Kidney epithelial cell (primary cell): ENCODE measurements around the gene SOST. TPM values are rescaled to one million over a fixed set of nuclear protein-coding genes. Genes with fewer than 3 reads are reported as not detected.
"Not testable (repeated sequence)": the region's sequence is repeated elsewhere in the genome, so short reads cannot be mapped to it uniquely, and the experiment has no call there.

Experiments used
- DNase-seq: peaks from one replicate; pipeline ENCODE4 v3.0.0-alpha.2; 2010; ENCODE audit warnings: low read depth
- H3K27me3 ChIP-seq: 2 replicates; pipeline ENCODE4 v1.6.0; 2011; ENCODE audit warnings: low read length; ENCODE audit not compliant: control insufficient read depth, insufficient read depth
- H3K36me3 ChIP-seq: 2 replicates; pipeline ENCODE4 v1.5.1; 2011; ENCODE audit warnings: low read length; ENCODE audit not compliant: control insufficient read depth, insufficient read depth
- H3K4me3 ChIP-seq: 2 replicates; pipeline ENCODE4 v1.5.1; 2011; ENCODE audit warnings: low read depth, mild to moderate bottlenecking, control low read depth, low read length
- total RNA-seq: library from RNA; depleted of rRNA; stranded (reverse); fragments of >200 nt; gene quantifications from 2 replicates; pipeline ENCODE4 v1.2.3, GENCODE V29; 2015
- TF ChIP-seq, protein P1 (sequence below): IDR thresholded peaks from 2 replicates; pipeline ENCODE4 v1.5.1; 2011; ENCODE audit warnings: mild to moderate bottlenecking, moderate library complexity, low read length, control low read depth, inconsistent platforms; ENCODE audit not compliant: insufficient read depth, poor library complexity, severe bottlenecking

SOST gene
- total RNA-seq, 1 donor from 2014 or later = not detected

DNA sequence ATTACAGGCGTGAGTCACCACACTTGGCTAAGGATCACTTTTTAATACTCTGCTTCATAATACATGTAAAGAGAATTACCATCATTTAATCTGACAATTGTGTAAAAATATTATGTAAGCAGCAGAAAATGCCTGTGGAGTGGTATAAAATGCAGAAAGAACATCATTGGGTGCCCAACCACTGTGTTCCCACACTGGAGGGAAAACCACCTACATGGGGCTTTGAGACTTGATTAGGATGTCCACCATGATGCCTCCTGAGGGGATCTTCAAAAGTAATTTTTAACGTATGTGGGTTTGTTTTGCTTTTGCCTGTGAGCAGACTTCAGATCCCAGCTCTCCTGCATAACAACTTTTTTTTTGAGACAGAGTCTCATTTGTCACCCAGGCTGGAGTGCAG, 40.5 kb upstream of the SOST start:
- Histone ChIP-seq H3K27me3 (no peaks in the 10 kb centered on the region), H3K4me3 (no peak overlapping the region), H3K36me3 (no peaks in the 10 kb centered on the region)
- TF ChIP-seq, protein P1, sequence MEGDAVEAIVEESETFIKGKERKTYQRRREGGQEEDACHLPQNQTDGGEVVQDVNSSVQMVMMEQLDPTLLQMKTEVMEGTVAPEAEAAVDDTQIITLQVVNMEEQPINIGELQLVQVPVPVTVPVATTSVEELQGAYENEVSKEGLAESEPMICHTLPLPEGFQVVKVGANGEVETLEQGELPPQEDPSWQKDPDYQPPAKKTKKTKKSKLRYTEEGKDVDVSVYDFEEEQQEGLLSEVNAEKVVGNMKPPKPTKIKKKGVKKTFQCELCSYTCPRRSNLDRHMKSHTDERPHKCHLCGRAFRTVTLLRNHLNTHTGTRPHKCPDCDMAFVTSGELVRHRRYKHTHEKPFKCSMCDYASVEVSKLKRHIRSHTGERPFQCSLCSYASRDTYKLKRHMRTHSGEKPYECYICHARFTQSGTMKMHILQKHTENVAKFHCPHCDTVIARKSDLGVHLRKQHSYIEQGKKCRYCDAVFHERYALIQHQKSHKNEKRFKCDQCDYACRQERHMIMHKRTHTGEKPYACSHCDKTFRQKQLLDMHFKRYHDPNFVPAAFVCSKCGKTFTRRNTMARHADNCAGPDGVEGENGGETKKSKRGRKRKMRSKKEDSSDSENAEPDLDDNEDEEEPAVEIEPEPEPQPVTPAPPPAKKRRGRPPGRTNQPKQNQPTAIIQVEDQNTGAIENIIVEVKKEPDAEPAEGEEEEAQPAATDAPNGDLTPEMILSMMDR = no peak
- DNase-seq = no peak

DNA sequence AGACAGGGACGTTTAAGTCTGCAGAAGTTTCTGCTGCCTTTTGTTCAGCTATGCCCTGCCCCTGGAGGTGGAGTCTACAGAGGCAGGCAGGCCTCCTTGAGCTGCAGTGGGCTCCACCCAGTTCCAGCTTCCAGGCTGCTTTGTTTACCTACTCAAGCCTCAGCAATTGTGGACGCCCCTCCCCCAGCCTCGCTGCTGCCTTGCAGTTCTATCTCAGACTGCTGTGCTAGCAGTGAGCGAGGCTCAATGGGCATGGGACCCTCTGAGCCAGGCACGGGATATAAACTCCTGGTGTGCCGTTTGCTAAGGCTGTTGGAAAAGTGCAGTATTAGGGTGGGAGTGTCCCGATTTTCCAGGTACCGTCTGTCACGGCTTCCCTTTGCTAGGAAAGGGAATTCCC, 39.4 kb upstream of the SOST start:
- DNase-seq, H3K36me3 ChIP-seq, H3K27me3 ChIP-seq, H3K4me3 ChIP-seq: not testable (repeated sequence)

DNA sequence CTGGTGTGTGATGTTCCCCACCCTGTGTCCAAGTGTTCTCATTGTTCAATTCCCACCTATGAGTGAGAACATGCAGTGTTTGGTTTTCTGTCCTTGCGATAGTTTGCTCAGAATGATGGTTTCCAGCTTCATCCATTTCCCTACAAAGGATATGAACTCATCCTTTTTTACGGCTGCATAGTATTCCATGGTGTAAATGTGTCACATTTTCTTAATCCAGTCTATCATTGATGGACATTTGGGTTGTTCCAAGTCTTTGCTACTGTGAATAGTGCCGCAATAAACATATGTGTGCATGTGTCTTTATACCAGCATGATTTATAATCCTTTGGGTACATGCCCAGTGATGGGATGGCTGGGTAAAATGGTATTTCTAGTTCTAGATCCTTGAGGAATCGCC, 34.1 kb upstream of the SOST start:
- H3K27me3 ChIP-seq, H3K36me3 ChIP-seq, DNase-seq, H3K4me3 ChIP-seq: not testable (repeated sequence)

DNA sequence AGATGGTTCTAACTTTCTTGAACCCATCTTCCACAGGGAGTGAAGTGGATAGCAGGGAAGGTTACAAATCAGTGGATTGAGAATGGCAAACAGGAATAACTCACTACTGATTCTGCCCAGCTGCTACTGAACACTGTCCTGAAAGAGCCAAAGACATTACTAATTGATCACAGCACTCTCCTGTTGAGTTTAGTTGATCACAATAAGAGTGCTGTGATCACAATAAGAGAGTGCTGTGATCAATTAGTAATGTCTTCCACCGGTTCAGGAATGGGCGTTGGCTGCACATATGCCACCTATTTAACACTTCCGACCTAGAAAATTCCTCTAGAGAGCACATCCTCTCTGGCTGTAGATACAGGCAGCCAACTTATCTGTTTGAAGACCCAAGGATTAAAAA, 33.0 kb upstream of the SOST start:
- no peak for DNase-seq
- TF ChIP-seq, protein P1 = no peak

DNA sequence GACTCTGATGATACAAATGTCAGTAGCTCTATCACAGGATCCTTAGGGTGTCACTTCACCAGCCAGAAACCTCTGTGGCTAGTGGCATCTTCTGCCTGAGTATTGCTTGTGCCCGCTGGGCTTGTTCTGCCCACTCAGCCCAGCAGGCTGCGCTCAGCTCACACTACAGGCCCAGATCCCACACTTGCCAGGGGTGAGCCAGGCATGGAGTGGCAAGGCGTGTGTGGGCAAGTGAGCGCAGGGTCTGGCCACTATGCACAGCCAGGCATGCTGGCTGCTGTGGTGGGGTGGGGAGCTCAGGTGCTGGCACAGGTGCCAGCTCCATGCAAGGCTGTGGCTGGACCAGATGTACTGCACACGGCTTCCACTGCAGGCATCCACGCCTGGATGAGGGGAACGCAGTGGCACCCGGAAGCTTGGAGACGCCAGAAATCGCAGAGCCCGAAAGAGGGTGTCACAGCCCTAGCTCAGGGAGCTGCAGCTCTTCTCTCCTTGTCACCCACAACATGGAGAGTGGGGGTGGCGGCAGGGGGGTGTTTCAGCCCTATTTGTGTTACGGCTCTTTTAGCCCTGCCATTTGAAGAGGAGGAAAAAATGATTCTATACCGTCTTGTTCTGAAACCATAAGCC, 31.8 kb upstream of the SOST start:
- Histone ChIP-seq H3K36me3 (no peaks in the 10 kb centered on the region), H3K27me3 (no peaks in the 10 kb centered on the region), H3K4me3 (no peak overlapping the region)
- DNase-seq = no peak
- TF ChIP-seq, protein P1 = no peak

More for the DNA sequence above, 33.0 kb upstream of the SOST start:
- Histone ChIP-seq H3K36me3 (no peaks in the 10 kb centered on the region), H3K4me3 (no peak overlapping the region), H3K27me3 (no peaks in the 10 kb centered on the region)

GRCh38 chr17:43789482-43789881, 30.9 kb upstream of the SOST start:
- TF ChIP-seq, protein P1 = no peak
- no peak for DNase-seq
- H3K4me3 ChIP-seq = no peak overlapping the region
- H3K27me3 ChIP-seq = no peaks in the 10 kb centered on the region
- H3K36me3 ChIP-seq = no peaks in the 10 kb centered on the region

GRCh38 chr17:43788540-43788939, 29.9 kb upstream of the SOST start:
- Histone ChIP-seq H3K4me3 (no peak overlapping the region), H3K27me3 (no peaks in the 10 kb centered on the region), H3K36me3 (no peaks in the 10 kb centered on the region)
- DNase-seq = no peak
- TF ChIP-seq, protein P1 = no peak
